Spleen (tissue), 11 donors: ENCODE measurements around the gene PHKB. TPM values are rescaled to one million over a fixed set of nuclear protein-coding genes. Genes with fewer than 3 reads are reported as not detected.
"Not testable (repeated sequence)": the region's sequence is repeated elsewhere in the genome, so short reads cannot be mapped to it uniquely, and the experiment has no call there.

Source experiments
- DNase-seq: peaks from one replicate; pipeline ENCODE4 v3.0.0-alpha.2; 2020
- H3K27ac ChIP-seq, 8 donors: fragments of 200-600 bp; sonication (generic) in 7 of 8; 1 replicate in 4 of 8; 2 replicates in 4 of 8; pipeline versions ENCODE4 v1.5.0 to v1.8.0; 2016 to 2021; ENCODE audit warnings: inconsistent platforms in 4 of 8, mild to moderate bottlenecking in 4 of 8, moderate library complexity in 1 of 8
- H3K27me3 ChIP-seq, 7 donors: fragments of 200-600 bp; sonication (generic) in 6 of 7; replicated peaks in 1 of 7; 1 replicate in 4 of 7; 2 replicates in 3 of 7; pipeline versions ENCODE4 v1.5.0 to v1.8.0; 2016 to 2021; ENCODE audit warnings: inconsistent platforms in 3 of 7, mild to moderate bottlenecking in 1 of 7
- H3K36me3 ChIP-seq, 6 donors: fragments of 200-600 bp; sonication (generic) in 5 of 6; 1 replicate in 4 of 6; 2 replicates in 2 of 6; pipeline versions ENCODE4 v1.5.0 to v1.8.0; 2016 to 2021; ENCODE audit warnings: inconsistent platforms in 2 of 6
- H3K4me1 ChIP-seq, 6 donors: fragments of 200-600 bp; sonication (generic) in 5 of 6; 1 replicate in 3 of 6; 2 replicates in 3 of 6; pipeline versions ENCODE4 v1.5.0 to v1.8.0; 2016 to 2021; ENCODE audit warnings: inconsistent platforms in 3 of 6
- H3K4me3 ChIP-seq, 8 donors: fragments of 200-600 bp; sonication (generic) in 7 of 8; 1 replicate in 4 of 8; 2 replicates in 4 of 8; pipeline versions ENCODE4 v1.5.0 to v1.8.0; 2016 to 2021; ENCODE audit warnings: inconsistent platforms in 4 of 8, mild to moderate bottlenecking in 4 of 8, moderate library complexity in 2 of 8
- H3K9me3 ChIP-seq, 8 donors: fragments of 200-600 bp; sonication (generic) in 7 of 8; 1 replicate in 4 of 8; 2 replicates in 4 of 8; pipeline versions ENCODE4 v1.5.0 to v1.8.0; 2016 to 2021; ENCODE audit warnings: inconsistent platforms in 4 of 8
- CTCF ChIP-seq, 11 experiments: fragments of 200-600 bp in 7 of 11; fragments of 450-650 bp in 4 of 11; sonication (generic) in 4 of 11; IDR thresholded peaks in 8 of 11; conservative IDR thresholded peaks in 3 of 11; 1 replicate in 7 of 11; 2 replicates in 4 of 11; pipeline versions ENCODE4 v1.4.0 to v1.8.0; 2016 to 2021; ENCODE audit warnings: antibody characterized with exemption in 11 of 11, inconsistent platforms in 4 of 11, mild to moderate bottlenecking in 1 of 11
- POLR2A ChIP-seq, 3 donors: fragments of 450-650 bp; IDR thresholded peaks; one replicate each; pipeline ENCODE4 v1.5.1; 2017; ENCODE audit warnings: antibody characterized with exemption in 3 of 3, mild to moderate bottlenecking in 1 of 3
- POLR2AphosphoS5 ChIP-seq, 3 donors: sonication (generic); formaldehyde crosslinking; IDR thresholded peaks; one replicate each; pipeline ENCODE4 v1.5.1; 2017; ENCODE audit warnings: antibody characterized with exemption in 3 of 3
- WGBS, 5 donors: extraction: QIAGEN DNeasy Blood & Tissue Kit in 3 of 5; methylation state at CpG; one replicate each; pipeline versions ENCODE4 v1.1.5 to v1.1.7; 2013 to 2018; 5-methylcytosine and 5-hydroxymethylcytosine counted together
- intact Hi-C: fragments of 100-400 bp; cut with DNase I; formaldehyde crosslinking; loops from one replicate; pipeline ENCODE4 v1.15.0; 2023; ENCODE audit warnings: low total_unique reads
- polyA plus RNA-seq, 3 donors: library from polyadenylated mRNA; stranded (reverse); fragments of 200-250 nt; gene quantifications; one replicate each; pipeline ENCODE4 v1.2.1, GENCODE V29; 2013
- total RNA-seq, 7 donors: library from RNA; depleted of rRNA in 3 of 7; stranded (reverse); fragments of >200 nt in 3 of 7; fragmentation: NEBNext Ultra II Directional in 4 of 7; extraction: Animal tissue kit (Norgen Biotek cat#: 25700) in 4 of 7; gene quantifications; one replicate each; pipeline versions ENCODE4 v1.1.0 to v1.2.1, GENCODE V29; 2016 to 2021
- donor health status: healthy with polysubstance abuse.
- donor health status: DM: no; HTN: no; CAD: no; lungs with moderate emphysema.
- donor health status: DM: no; HTN: no; CAD: no.
- donor health status: Bipolar disorder and iron deficiency.
- donor health status: healthy.
- donor health status: DM: no; HTN: no; CAD: no.
- donor health status: DM: yes; HTN: yes; CAD: no.

The PHKB gene
- total and polyA plus RNA-seq, 10 donors, result 19.7 to 168 (median 99.1) TPM

GRCh38 chr16:47667956-47668355 lies 206.8 kb downstream of the PHKB start:
- H3K27ac ChIP-seq, result no peak overlapping the region
- no peaks in the 10 kb centered on the region for H3K4me1 ChIP-seq
- H3K27me3 ChIP-seq, result no peaks in the 10 kb centered on the region
- H3K9me3 ChIP-seq, result no peaks in the 10 kb centered on the region
- peaks cover 0 to 91% (median 23%) of the 10 kb centered on the region in 6 donors for H3K36me3 ChIP-seq
- DNase-seq, result no peak
- no peak overlapping the region for H3K4me3 ChIP-seq
- TF ChIP-seq CTCF (IDR thresholded peaks at IDR 0.05 in 8 of 11, conservative IDR thresholded peaks at IDR 0.05 in 3 of 11), result no peak
- TF ChIP-seq POLR2A (IDR thresholded peaks at IDR 0.05), result no peak
- TF ChIP-seq POLR2AphosphoS5 (IDR thresholded peaks at IDR 0.05), result no peak
- 96 to 98% (median 98%) methylated on average over 6 of the region's 6 CpGs for WGBS, 5 donors
- intact Hi-C loops, result no loop called here

GRCh38 chr16:47672475-47672874 lies 211.3 kb downstream of the PHKB start:
- Histone ChIP-seq H3K9me3 (peaks cover 0 to 7% (median 1%) of the 10 kb centered on the region in 8 donors), H3K4me3 (no peak overlapping the region), H3K4me1 (no peaks in the 10 kb centered on the region), H3K27me3 (no peaks in the 10 kb centered on the region), H3K36me3 (peaks cover 4 to 90% (median 30%) of the 10 kb centered on the region in 6 donors), H3K27ac (no peak overlapping the region)
- no peak for DNase-seq
- intact Hi-C loops, result no loop called here
- TF ChIP-seq POLR2AphosphoS5 (IDR thresholded peaks at IDR 0.05) (no peak), CTCF (IDR thresholded peaks at IDR 0.05 in 8 of 11, conservative IDR thresholded peaks at IDR 0.05 in 3 of 11) (no peak), POLR2A (IDR thresholded peaks at IDR 0.05) (no peak)

- no peak overlapping the region for H3K27ac ChIP-seq
- no peak overlapping the region for H3K4me3 ChIP-seq
- intact Hi-C loops, result no loop called here
- TF ChIP-seq POLR2A (IDR thresholded peaks at IDR 0.05) (no peak), POLR2AphosphoS5 (IDR thresholded peaks at IDR 0.05) (no peak), CTCF (IDR thresholded peaks at IDR 0.05 in 8 of 11, conservative IDR thresholded peaks at IDR 0.05 in 3 of 11) (no peak)
- H3K9me3 ChIP-seq, result peaks cover 0 to 11% (median 4%) of the 10 kb centered on the region in 8 donors
- no peaks in the 10 kb centered on the region for H3K27me3 ChIP-seq
- WGBS, 5 donors, result 92 to 99% (median 98%) methylated on average over 4 of the region's 4 CpGs
- no peaks in the 10 kb centered on the region for H3K4me1 ChIP-seq
- H3K36me3 ChIP-seq, result peaks cover 4 to 56% (median 23%) of the 10 kb centered on the region in 6 donors
- DNase-seq, result no peak
Measured at GRCh38 chr16:47676635-47677177, 215.6 kb downstream of the PHKB start.

- H3K27ac ChIP-seq, H3K4me3 ChIP-seq, H3K4me1 ChIP-seq, intact Hi-C loops, DNase-seq, H3K27me3 ChIP-seq: not testable (repeated sequence)
- Histone ChIP-seq H3K9me3 (peaks cover 0 to 13% (median 6%) of the 10 kb centered on the region in 8 donors), H3K36me3 (peaks cover 4 to 67% (median 13%) of the 10 kb centered on the region in 6 donors)
- WGBS, 5 donors, result 85 to 98% (median 95%) methylated on average over 2 to 3 of the region's 3 CpGs
Measured at GRCh38 chr16:47681571-47681970, 220.4 kb downstream of the PHKB start.

GRCh38 chr16:47687694-47688093 lies 226.6 kb downstream of the PHKB start:
- no peaks in the 10 kb centered on the region for H3K27me3 ChIP-seq
- no peak overlapping the region for H3K27ac ChIP-seq
- no peak overlapping the region for H3K4me3 ChIP-seq
- intact Hi-C loops, result no loop called here
- peaks cover 9 to 97% (median 38%) of the 10 kb centered on the region in 6 donors for H3K36me3 ChIP-seq
- H3K4me1 ChIP-seq, result no peaks in the 10 kb centered on the region
- 79 to 94% (median 84%) methylated on average over 2 of the region's 2 CpGs for WGBS, 5 donors
- H3K9me3 ChIP-seq, result peaks cover 0 to 5% (median 0%) of the 10 kb centered on the region in 8 donors
- no peak for TF ChIP-seq CTCF (IDR thresholded peaks at IDR 0.05 in 8 of 11, conservative IDR thresholded peaks at IDR 0.05 in 3 of 11)
- no peak for TF ChIP-seq POLR2A (IDR thresholded peaks at IDR 0.05)
- TF ChIP-seq POLR2AphosphoS5 (IDR thresholded peaks at IDR 0.05), result no peak
- no peak for DNase-seq
